GM18505 (cell line): ENCODE data around the gene LIN7B.

ENCODE experiments used
- ATAC-seq: cut with Tn5 transposase; IDR thresholded peaks from one replicate; pipeline ENCODE4 v1.9.1; 2021; ENCODE audit not compliant: unreplicated experiment
- POLR2A ChIP-seq: IDR thresholded peaks from 4 replicates; pipeline ENCODE4 v1.6.1; 2011; ENCODE audit warnings: borderline replicate concordance; ENCODE audit not compliant: insufficient read depth, insufficient read length; ENCODE audit errors: extremely low read depth

LIN7B gene

DNA sequence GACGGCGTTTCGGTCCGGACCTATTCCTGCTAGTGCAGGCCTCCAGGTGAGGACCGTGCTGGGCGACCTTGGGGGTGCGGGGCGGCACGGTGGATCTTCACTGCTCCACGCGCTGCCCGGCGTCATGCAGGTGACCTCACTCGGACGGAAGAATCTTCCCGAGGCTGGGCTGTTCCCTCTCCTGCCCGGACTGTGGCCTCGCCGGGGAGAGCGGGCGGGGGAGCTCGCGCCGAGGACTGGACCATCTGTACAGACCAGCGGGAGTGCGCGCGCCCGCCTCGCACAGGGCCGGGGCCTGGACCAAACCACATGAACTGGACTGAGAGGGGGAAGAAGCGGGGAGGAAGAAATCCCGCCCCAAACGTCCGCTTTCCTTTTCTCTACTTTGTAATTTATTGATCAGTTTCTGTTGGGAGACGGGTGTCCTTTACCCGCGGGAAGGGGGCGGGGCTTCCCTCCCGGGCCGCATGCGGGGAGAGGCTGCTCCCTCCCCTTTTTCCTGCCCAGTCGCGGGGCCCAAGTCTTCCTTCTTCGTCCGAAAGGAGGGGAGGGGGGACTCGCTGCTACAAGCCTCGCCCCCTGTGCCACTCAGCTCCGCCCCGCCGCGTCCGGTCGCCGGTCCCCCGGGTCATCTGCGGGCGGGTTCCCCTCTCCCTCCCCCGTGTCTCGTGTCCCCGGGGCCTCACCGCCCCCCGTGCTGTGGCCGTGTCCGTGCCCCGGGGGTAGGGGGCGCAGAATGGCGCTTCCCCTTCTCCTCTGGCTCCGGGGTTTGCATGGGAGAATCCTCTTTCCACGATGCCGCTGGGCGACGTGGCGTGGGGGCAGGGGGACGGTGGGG, 36.2 kb downstream of the LIN7B start:
- TF ChIP-seq POLR2A, result no peak
- ATAC-seq, result no peak

DNA sequence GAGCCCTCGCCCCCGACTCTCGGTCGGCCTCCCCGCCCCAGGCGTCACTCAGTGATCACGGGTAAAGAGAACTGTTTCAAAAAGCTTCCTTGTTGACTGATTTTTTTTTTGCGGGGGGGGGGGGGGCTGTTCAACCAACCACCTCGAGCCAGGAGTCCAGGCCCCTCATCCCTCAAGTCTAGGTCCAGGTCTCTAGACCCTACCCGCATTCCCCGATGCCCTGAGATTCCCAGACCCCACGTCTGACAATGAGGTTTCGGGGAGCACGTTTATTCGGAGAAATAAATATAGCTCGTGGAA, 36.7 kb downstream of the LIN7B start:
- no peak for TF ChIP-seq POLR2A
- no peak for ATAC-seq

DNA sequence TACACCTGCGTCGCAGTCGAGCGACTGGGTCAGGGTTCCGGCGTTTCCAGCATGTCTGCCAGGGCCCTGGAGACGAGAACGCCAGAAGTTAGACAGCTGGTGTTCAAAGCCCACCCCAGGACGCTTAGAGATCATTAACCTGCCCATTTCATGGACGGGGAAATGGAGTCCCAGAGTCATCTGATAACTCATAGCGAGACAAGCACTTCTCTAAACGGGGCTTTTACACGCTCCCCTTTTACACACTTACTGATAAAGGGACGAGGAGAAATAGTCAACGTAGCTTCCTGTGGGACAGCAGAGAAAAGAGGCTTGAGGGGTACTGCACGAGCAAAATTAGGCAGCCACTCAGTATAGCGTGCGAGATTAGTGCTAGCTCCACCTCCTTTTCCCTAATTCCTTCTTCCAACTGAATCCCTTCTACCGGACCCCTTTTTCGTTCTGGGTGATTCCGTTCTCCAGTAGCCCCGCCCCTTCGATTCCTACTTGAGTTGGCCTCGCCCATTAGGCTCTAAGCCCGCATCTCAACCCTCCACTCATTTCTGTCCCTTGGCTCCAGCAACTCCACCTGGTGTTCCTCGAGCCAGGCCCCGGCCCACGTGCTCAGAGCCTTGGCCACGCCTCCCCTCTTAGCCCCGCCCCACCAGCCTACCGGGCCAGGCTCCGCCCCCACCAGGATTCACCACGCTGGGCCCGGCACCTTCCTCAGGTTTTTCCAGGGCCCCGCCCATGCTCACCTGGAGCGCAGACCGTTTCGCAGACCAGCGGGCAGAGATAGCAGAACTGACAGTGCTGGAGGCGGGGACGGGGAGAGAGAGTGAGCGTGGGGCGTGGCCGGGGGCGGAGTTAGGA, 37.3 kb downstream of the LIN7B start:
- ATAC-seq, result no peak
- no peak for TF ChIP-seq POLR2A

DNA sequence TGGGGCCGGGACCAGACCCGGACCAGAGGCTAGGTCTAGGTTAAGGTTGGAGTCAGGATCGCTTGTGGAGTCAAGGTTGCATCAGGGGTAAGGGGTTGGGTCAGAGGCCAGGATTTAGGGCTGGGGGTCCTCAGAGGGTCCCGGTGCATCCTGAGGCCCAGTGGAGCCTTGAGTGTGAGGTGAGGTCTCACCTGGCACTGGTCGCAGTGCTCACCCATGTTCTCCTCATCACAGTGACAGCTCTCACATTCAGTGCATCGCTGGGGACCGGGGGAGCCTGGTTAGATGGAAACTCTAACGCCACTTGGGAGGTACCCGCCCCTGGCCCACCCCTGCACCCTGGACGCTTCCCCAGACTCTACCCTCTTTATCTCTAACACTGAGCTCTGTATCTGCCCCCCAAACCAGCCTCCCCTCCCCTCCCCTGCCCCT, 38.0 kb downstream of the LIN7B start:
- no peak for ATAC-seq
- no peak for TF ChIP-seq POLR2A

DNA sequence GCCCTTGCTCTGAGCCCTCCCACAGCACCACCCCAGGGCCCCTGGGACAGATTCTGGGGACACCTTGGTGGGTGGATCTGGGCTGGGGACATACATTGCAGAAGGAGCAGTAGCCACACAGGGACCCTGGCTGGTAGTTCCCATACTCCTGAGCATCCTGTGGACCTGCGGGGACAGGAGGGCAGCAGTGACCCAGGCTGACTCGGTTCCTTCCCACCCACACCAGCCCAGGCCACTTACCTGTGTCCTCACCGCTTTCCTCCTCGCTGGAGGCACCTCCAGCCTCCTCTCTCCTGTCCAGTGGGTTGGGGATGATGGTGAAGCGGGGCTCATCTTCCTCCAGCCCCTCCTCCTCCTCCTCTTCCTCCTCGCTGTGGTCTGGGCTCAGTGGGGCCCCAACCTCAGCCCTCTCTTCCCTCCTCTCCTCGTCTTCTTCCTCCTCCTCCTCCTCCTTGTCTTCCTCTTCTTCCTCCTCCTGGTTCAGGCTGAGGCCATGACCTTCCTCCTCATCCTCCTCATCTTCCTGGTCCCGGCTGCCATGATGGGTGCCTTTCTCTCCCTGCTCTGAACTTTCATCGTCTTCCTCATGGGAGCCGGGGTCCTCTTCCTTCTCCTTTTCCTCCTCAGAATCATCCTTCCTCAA, 39.1 kb downstream of the LIN7B start:
- no peak for ATAC-seq
- TF ChIP-seq POLR2A, result no peak

DNA sequence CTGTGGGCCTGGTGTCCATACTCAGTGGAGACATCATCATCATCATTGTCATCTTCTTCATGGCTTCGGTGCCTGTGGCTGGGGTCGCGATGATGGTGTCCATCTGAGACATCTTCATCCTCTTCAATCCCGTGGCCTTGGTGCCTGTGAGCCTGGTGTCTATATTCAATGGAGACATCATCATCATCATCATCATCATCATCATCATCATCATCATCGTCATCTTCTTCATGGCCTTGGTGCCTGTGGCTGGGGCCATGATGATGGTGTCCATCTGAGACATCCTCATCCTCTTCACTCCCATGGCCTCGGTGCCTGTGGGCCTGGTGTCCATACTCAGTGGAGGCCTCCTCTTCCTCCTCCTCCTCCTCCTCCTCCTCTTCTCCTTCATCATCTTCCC, 40.1 kb downstream of the LIN7B start:
- no peak for TF ChIP-seq POLR2A
- no peak for ATAC-seq

DNA sequence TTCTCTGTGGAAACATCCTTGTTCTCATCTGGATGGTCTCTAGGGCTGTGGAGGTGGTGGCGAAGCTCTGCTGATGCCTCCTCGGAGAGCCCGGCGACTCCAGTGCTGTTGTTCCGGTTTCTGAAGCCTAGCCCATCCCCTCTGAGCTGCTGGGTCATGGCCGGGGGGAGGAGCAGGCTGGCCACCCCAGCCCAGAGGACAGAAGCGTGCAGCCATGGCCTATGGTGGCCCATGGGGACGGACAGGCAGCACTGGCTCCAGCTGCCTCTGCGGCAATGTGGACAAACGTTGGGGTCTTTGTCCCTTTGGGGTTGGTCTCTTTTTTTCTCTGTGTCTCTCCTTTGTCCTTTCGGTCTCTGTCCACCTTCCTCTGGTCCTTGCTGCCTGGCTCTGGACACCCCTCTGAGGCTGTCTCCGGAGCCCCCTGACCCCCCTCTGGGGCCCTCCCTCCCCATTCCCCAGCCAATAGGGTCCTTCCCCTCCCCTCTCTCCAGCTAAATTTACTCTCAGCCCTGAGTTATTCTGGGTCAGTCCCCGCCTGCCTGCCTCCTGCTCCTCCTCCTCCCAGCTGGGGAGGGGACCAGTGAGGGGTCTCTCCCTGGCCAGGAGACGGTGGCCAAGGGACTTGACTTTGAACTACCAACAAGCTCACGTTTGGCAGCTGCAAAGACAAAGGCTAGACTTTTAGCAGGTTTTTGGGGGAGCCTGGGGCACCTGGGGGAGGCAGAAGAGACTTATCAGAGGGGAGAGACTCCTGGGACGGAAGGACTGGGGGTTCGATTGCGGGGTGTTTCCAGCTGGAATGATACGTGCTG, 41.0 kb downstream of the LIN7B start, which contains the start of gene HRC:
Gene HRC (minus strand): TSS at position 392 of the 815 bp plus-strand sequence. CDS start 159 bp downstream, at position 233.
- no peak for ATAC-seq
- no peak for TF ChIP-seq POLR2A

DNA sequence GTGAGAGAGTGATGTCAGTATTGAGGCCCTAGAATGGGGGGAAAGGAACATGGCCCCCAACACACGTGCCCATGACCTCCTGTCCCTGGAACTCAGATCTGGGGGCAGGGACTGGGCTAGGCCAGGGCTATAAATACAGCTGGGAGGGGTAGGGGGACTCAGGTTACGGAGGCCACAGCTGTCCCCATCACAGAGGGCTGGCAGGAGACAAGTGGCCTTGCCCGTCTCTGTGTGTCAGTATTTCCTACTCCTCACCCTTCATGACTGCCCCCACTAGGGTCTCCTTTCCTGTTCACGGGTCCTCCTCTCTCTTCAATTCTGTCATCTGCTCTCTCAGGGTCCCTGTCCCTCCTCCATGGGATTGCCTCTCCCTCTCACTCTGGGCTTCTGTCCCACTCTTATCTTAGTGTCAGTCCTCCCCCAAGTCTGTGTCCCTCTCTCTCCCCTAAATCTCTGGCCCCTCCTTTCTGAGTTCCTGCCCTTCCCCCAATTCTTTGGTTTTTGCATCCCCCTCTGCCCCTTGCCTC, 41.7 kb downstream of the LIN7B start:
- no peak for ATAC-seq
- TF ChIP-seq POLR2A, result no peak

DNA sequence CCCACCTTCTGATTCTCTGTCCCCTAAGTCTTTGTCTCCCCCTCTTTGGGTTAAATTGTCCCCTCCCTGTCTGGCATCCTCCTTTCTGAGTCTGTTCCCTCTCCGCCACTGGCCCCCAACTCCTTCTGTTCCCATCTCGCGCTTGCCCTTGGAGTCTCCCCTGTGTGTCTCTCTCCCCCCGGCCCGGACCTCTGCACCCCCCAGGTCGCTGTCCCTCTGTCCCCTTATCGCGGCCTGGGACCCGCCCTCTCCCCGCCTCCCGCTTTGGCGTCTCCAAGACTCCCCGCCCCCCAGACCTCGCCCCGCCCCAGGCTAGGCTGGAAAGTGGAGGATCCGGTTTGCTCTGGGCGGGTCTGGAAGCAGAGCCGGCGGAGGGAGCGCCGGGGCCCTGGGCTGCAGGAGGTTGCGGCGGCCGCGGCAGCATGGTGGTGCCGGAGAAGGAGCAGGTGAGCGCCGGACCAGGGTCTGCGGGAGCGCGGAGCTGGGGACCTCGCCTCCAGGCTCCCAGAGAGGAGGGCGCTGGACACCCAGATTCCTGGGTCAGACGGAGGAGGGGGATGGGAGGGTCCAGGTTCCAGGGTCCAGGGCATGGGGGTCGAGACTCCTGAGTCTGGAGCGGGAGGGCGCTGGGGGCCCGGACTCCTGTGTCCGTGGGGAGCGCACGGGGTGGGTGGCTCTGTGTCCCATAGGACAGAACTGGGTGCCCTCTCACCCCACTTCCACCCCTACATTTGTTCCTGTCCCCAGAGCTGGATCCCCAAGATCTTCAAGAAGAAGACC, 43.5 kb downstream of the LIN7B start, which contains the start of gene TRPM4:
Gene TRPM4 (plus strand): TSS at position 348 of the 780 bp plus-strand sequence. CDS start 75 bp downstream, at position 423.
- ATAC-seq, result no peak
- TF ChIP-seq POLR2A, result no peak

DNA sequence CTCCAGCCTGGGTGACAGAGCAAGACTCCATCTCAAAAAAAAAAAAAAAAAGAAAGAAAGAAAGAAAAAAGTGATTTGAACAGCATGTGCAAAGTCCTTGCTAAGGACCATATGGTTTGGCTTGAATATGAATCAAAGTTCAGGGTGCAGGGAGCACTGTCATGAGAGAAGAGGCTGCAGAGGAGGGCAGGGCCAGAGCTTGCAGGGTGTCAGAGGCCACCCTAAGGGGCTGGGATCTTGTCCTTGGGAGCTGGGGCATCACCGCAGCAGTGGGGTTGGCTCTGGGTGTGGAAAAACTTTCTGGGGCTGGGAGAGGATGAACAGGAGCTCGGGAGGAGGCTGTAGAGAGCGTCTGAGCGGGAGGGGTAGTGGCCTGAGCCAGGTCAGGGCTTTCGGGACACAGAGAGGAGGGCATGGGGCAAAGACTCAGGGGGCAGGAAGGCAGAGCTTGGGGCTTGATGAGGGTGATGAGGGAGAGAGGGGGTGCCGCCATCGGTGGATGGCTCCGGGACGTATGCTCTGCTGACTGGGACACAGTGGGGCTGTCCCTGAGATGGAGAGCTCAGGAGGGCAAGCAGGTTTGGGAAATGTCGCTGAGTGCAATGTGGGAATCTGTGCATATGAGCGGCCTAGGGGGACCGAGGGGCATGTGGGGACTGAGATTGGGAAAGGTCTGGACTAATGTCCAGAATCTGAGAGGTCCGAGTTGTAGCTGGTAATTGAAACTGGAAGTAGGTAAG, 46.5 kb downstream of the LIN7B start:
- no peak for ATAC-seq

DNA sequence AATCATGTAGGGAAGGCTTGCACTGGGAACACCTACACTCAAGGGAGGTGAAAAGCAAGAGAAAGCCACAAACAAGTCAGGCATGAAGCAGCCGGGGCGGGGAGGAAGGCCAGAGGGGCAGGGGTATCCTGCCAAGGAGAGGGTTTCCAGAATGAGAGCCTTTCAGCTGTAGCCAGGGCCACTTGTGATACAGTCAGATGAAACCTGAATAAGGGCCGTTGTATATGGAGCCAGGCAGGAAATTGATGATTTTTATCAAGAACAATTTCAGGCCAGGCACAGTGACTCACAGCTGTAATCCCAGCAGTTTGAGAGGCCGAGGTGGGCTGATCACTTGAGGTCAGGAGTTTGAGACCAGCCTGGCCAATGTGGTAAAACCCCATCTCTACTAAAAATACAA, 47.8 kb downstream of the LIN7B start:
- no peak for ATAC-seq
- no peak for TF ChIP-seq POLR2A

More for the DNA sequence above, 46.5 kb downstream of the LIN7B start:
- TF ChIP-seq POLR2A, result no peak
